A673 (cell line): Measurements from ENCODE around the gene SRSF12. TPM values are rescaled to one million over a fixed set of nuclear protein-coding genes. Genes with fewer than 3 reads are reported as not detected.
A peak's percentile ranks its signal among the peaks of the same experiment; 100 is the strongest.
"Not testable (repeated sequence)": the region's sequence is repeated elsewhere in the genome, so short reads cannot be mapped to it uniquely, and the experiment has no call there.

Source experiments
- BruUV-seq: library from RNA; stranded (reverse); fragments of 400-500 nt; replicated peaks from 2 replicates; lab custom pipeline; 2021; lab: Mats Ljungman, UMichigan
- CTCF ChIA-PET: fragments of 300-600 bp; sonication (Branson Sonifier 250); formaldehyde crosslinking; loops from one replicate; lab custom pipeline; 2022; ENCODE audit warnings: antibody characterized with exemption; lab: Charles Lee
- POLR2A ChIA-PET: fragments of 300-600 bp; sonication (Branson Sonifier 250); formaldehyde crosslinking; loops from one replicate; lab custom pipeline; 2022; ENCODE audit warnings: antibody characterized with exemption; ENCODE audit not compliant: low non-redundant PET; lab: Charles Lee
- DNase-seq: peaks from one replicate; pipeline ENCODE4 v3.0.0-alpha.2; 2015; ENCODE audit warnings: low spot score
- H3K27ac ChIP-seq: fragments of 200-600 bp; sonication (generic); 2 replicates; pipeline ENCODE4 v1.5.1; 2016; ENCODE audit warnings: mixed run types, low read depth, mild to moderate bottlenecking, mixed read lengths, antibody characterized with exemption, low read length; ENCODE audit not compliant: poor library complexity, severe bottlenecking
- H3K27me3 ChIP-seq: fragments of 200-600 bp; sonication (generic); replicated peaks from 2 replicates; pipeline ENCODE4 v1.6.1; 2017; ENCODE audit warnings: mixed run types, low read depth, mild to moderate bottlenecking, mixed read lengths, antibody characterized with exemption, low read length; ENCODE audit not compliant: insufficient read depth, poor library complexity
- H3K36me3 ChIP-seq: fragments of 200-600 bp; sonication (generic); 2 replicates; pipeline ENCODE4 v1.6.1; 2016; ENCODE audit warnings: mixed run types, mild to moderate bottlenecking, mixed read lengths, antibody characterized with exemption, low read length; ENCODE audit not compliant: insufficient read depth, poor library complexity, severe bottlenecking
- H3K4me1 ChIP-seq: fragments of 200-600 bp; sonication (generic); 2 replicates; pipeline ENCODE4 v1.6.1; 2017; ENCODE audit warnings: mixed run types, mild to moderate bottlenecking, mixed read lengths, antibody characterized with exemption, low read length; ENCODE audit not compliant: insufficient read depth, poor library complexity, severe bottlenecking
- H3K4me3 ChIP-seq: fragments of 200-600 bp; sonication (generic); 2 replicates; pipeline ENCODE4 v1.5.1; 2016; ENCODE audit warnings: low read depth, mixed run types, mild to moderate bottlenecking, mixed read lengths, low read length; ENCODE audit not compliant: poor library complexity, severe bottlenecking
- H3K9me3 ChIP-seq: fragments of 200-600 bp; sonication (generic); 2 replicates; pipeline ENCODE4 v1.6.1; 2016; ENCODE audit warnings: mixed run types, low read depth, mild to moderate bottlenecking, mixed read lengths, antibody characterized with exemption, low read length; ENCODE audit not compliant: poor library complexity, severe bottlenecking
- CTCF ChIP-seq: fragments of 300-800, 200-600 bp; sonication (generic); conservative IDR thresholded peaks from 2 replicates; pipeline ENCODE4 v1.5.1; 2017; ENCODE audit warnings: low read depth, mild to moderate bottlenecking, antibody characterized with exemption, low read length, moderate library complexity, mixed read lengths
- EZH2 ChIP-seq: fragments of 200-600 bp; sonication (generic); IDR thresholded peaks from 2 replicates; pipeline ENCODE4 v1.6.1; 2017; ENCODE audit warnings: borderline replicate concordance, low read depth, mild to moderate bottlenecking, mixed read lengths, antibody characterized with exemption, low read length; ENCODE audit not compliant: poor library complexity, severe bottlenecking
- intact Hi-C: fragments of 100-400 bp; cut with micrococcal nuclease; formaldehyde crosslinking; loops from one replicate; pipeline ENCODE4 v1.10.0; 2022; ENCODE audit not compliant: unreplicated experiment
- total RNA-seq: library from RNA; stranded (reverse); gene quantifications from 2 replicates; pipeline ENCODE4 v1.2.3, GENCODE V29; 2021

SRSF12 gene
- total RNA-seq, 1 experiment from 2014 or later = 14.3 TPM

GRCh38 chr6:89132057-89132456 is 14.2 kb upstream of the SRSF12 start:
- no peaks in the 10 kb centered on the region for H3K36me3 ChIP-seq
- no peaks in the 10 kb centered on the region for H3K27me3 ChIP-seq
- no peak overlapping the region for H3K27ac ChIP-seq
- no peaks in the 10 kb centered on the region for H3K4me1 ChIP-seq
- no peaks in the 10 kb centered on the region for H3K9me3 ChIP-seq
- no peak for DNase-seq
- CTCF ChIA-PET = no interaction called here
- BruUV-seq = no TSS peak
- TF ChIP-seq CTCF (no peak), EZH2 (no peak)
- no peak overlapping the region for H3K4me3 ChIP-seq
- intact Hi-C loops = no loop called here
- POLR2A ChIA-PET = no interaction called here

- Histone ChIP-seq H3K9me3 (no peaks in the 10 kb centered on the region), H3K36me3 (no peaks in the 10 kb centered on the region), H3K27me3 (no peaks in the 10 kb centered on the region), H3K4me3 (no peak overlapping the region), H3K4me1 (no peaks in the 10 kb centered on the region), H3K27ac (no peak overlapping the region)
- POLR2A ChIA-PET = no interaction called here
- DNase-seq = no peak
- CTCF ChIA-PET = no interaction called here
- intact Hi-C loops = no loop called here
- no peak for TF ChIP-seq EZH2
- no peak for TF ChIP-seq CTCF
- BruUV-seq = no TSS peak
These were observed 13.7 kb upstream of the SRSF12 start for GRCh38 chr6:89131599-89131998.

GRCh38 chr6:89128256-89128671 is 10.4 kb upstream of the SRSF12 start:
- H3K27ac ChIP-seq, DNase-seq, intact Hi-C loops, CTCF ChIA-PET, H3K4me3 ChIP-seq, POLR2A ChIA-PET, H3K4me1 ChIP-seq, H3K27me3 ChIP-seq, H3K36me3 ChIP-seq, H3K9me3 ChIP-seq, BruUV-seq: not testable (repeated sequence)

GRCh38 chr6:89122625-89123024 is 4.8 kb upstream of the SRSF12 start:
- H3K4me3 ChIP-seq = no peak overlapping the region
- CTCF ChIA-PET = interaction anchor here (0.6 kb wide), 1 partner anchor 44 kb away, joined by 4 read pairs; no protein-coding TSS in a partner anchor
- no TSS peak for BruUV-seq
- H3K36me3 ChIP-seq = no peaks in the 10 kb centered on the region
- H3K4me1 ChIP-seq = peaks cover 5% of the 10 kb centered on the region
- no peak overlapping the region for H3K27ac ChIP-seq
- DNase-seq = peak; percentile 74
- POLR2A ChIA-PET = no interaction called here
- TF ChIP-seq CTCF = peak; percentile 72
- no peak for TF ChIP-seq EZH2
- intact Hi-C loops = loop anchor here (1.0 kb wide), 2 partner anchors 120 to 246 kb away; no protein-coding TSS in a partner anchor
- no peaks in the 10 kb centered on the region for H3K27me3 ChIP-seq
- H3K9me3 ChIP-seq = no peaks in the 10 kb centered on the region
